Progenitor cell of endocrine pancreas (in vitro differentiated cells): ENCODE results near the gene ATOH8. TPM values are rescaled to one million over a fixed set of nuclear protein-coding genes. Genes with fewer than 3 reads are reported as not detected.

ENCODE experiments used
- DNase-seq: peaks from one replicate; pipeline ENCODE4 v3.0.0; 2021; ENCODE audit warnings: low spot score; ENCODE audit not compliant: unreplicated experiment
- H3K27ac Mint-ChIP-seq: 2 replicates; pipeline ENCODE4 v1.8.0; 2021; ENCODE audit warnings: mild to moderate bottlenecking, moderate library complexity, mixed read lengths
- H3K27me3 Mint-ChIP-seq: 2 replicates; pipeline ENCODE4 v1.8.0; 2021; ENCODE audit warnings: mixed read lengths
- H3K36me3 Mint-ChIP-seq: 2 replicates; pipeline ENCODE4 v1.8.0; 2022; ENCODE audit warnings: mixed read lengths; ENCODE audit not compliant: insufficient read depth
- H3K4me1 Mint-ChIP-seq: 2 replicates; pipeline ENCODE4 v1.8.0; 2021; ENCODE audit warnings: low read depth, mixed read lengths
- H3K4me3 Mint-ChIP-seq: 2 replicates; pipeline ENCODE4 v1.8.0; 2021; ENCODE audit warnings: low read depth, mild to moderate bottlenecking, moderate library complexity, mixed read lengths
- H3K9me3 Mint-ChIP-seq: 2 replicates; pipeline ENCODE4 v1.8.0; 2021; ENCODE audit warnings: low read depth, mixed read lengths
- total RNA-seq: library from RNA; stranded (reverse); gene quantifications from 2 replicates; pipeline ENCODE4 v1.2.1, GENCODE V29; 2021
- TF ChIP-seq, protein P1 (sequence below): fragments of 200-600 bp; sonication (generic); IDR thresholded peaks from one replicate; pipeline ENCODE4 v1.5.0; 2021; ENCODE audit warnings: antibody characterized with exemption, mild to moderate bottlenecking; ENCODE audit not compliant: unreplicated experiment

Gene ATOH8
- total RNA-seq, 1 donor from 2014 or later = 1.3 TPM

DNA sequence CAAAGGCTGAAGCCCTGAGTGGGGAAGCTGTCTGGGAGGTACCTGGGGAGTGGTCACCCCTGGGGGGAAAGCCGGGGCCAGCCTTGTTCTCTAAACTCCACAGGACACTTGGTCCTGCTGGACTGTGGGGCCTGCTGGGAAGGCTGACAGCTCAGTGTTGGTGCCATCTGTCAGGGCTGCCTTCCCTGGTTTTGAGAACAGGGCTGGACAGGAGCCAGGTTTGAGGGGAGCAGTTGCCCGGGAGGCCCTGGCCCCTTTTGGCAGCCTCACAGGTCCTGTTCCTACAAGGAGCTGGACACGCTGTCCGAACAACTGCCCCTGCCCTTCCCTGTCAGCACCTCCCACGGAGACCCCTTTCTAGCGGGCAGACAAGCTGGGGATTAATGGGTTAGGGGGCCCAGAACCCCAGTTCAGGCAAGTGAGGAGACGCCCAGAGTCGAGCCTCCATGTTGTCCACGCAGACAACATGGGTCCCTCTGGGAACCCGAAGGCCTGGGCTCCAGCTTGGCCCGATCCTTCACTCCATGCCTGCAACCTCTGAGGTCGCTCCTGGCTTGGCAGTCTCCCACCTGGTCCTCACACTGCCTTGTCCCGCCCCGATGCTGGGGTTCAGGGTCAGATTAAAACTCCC, 40.8 kb downstream of the ATOH8 start:
- Mint-ChIP-seq H3K27ac (no peak overlapping the region), H3K4me1 (no peaks in the 10 kb centered on the region), H3K27me3 (peaks cover 63% of the 10 kb centered on the region), H3K4me3 (no peak overlapping the region), H3K36me3 (no peaks in the 10 kb centered on the region), H3K9me3 (no peaks in the 10 kb centered on the region)
- TF ChIP-seq, protein P1, sequence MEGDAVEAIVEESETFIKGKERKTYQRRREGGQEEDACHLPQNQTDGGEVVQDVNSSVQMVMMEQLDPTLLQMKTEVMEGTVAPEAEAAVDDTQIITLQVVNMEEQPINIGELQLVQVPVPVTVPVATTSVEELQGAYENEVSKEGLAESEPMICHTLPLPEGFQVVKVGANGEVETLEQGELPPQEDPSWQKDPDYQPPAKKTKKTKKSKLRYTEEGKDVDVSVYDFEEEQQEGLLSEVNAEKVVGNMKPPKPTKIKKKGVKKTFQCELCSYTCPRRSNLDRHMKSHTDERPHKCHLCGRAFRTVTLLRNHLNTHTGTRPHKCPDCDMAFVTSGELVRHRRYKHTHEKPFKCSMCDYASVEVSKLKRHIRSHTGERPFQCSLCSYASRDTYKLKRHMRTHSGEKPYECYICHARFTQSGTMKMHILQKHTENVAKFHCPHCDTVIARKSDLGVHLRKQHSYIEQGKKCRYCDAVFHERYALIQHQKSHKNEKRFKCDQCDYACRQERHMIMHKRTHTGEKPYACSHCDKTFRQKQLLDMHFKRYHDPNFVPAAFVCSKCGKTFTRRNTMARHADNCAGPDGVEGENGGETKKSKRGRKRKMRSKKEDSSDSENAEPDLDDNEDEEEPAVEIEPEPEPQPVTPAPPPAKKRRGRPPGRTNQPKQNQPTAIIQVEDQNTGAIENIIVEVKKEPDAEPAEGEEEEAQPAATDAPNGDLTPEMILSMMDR = no peak
- DNase-seq = no peak

DNA sequence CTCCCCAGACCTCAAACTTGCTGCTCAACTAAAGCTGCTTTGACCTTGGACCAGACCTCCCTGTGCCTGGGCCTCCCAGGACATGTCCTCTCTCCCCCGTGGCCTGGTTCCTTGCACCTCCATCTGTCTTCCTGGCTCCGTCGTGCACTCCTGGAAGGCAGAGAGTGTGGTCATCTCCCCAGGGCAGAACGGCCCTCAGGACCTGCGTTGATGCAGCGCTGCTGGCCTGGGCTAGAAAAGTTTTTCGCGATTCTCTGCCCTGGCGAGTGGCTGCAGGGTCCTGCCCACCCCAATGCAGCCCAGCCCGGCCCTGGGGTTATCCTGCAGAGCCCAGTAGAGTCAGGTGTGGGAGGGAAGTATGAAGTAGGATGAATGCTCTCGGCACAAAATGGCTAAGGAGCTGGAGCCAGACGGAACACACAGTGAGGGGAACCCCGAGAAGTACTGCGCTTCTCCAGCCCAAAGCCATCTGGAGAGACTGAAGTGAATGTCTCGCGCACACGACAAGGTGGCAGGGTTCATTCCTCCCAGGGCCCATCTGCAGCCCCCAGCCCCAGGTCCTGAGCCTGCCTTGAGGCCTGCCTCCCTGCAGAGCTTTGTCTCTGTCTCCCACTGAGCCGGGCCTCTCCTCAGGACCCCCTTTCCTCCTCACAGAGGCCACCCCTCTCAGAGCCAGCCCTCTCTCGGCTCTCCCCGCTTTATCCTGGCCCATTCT, 41.7 kb downstream of the ATOH8 start:
- DNase-seq = no peak
- Mint-ChIP-seq H3K27ac (no peak overlapping the region), H3K9me3 (no peaks in the 10 kb centered on the region), H3K4me3 (no peak overlapping the region), H3K27me3 (peaks cover 61% of the 10 kb centered on the region), H3K36me3 (no peaks in the 10 kb centered on the region), H3K4me1 (no peaks in the 10 kb centered on the region)
- TF ChIP-seq, protein P1 = no peak

DNA sequence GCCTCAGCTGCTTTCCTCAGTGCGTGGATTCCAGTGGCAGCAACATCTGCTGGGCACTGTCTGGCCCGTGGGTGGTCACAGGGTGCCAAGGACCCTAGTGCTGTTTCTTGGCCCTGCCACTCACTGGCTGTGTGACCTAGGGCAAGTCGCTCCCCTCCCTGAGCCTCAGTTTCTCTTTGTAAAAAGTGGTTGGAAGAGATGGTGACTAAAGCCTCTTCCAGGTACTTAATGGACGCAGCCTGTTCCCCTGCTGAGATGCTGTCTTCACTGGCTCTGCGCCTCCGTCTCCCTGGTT, 42.2 kb downstream of the ATOH8 start:
- DNase-seq = no peak
- no peaks in the 10 kb centered on the region for H3K4me1 Mint-ChIP-seq
- H3K4me3 Mint-ChIP-seq = no peak overlapping the region
- no peaks in the 10 kb centered on the region for H3K36me3 Mint-ChIP-seq
- TF ChIP-seq, protein P1 = no peak
- H3K27me3 Mint-ChIP-seq = peaks cover 58% of the 10 kb centered on the region
- H3K9me3 Mint-ChIP-seq = no peaks in the 10 kb centered on the region
- H3K27ac Mint-ChIP-seq = no peak overlapping the region

DNA sequence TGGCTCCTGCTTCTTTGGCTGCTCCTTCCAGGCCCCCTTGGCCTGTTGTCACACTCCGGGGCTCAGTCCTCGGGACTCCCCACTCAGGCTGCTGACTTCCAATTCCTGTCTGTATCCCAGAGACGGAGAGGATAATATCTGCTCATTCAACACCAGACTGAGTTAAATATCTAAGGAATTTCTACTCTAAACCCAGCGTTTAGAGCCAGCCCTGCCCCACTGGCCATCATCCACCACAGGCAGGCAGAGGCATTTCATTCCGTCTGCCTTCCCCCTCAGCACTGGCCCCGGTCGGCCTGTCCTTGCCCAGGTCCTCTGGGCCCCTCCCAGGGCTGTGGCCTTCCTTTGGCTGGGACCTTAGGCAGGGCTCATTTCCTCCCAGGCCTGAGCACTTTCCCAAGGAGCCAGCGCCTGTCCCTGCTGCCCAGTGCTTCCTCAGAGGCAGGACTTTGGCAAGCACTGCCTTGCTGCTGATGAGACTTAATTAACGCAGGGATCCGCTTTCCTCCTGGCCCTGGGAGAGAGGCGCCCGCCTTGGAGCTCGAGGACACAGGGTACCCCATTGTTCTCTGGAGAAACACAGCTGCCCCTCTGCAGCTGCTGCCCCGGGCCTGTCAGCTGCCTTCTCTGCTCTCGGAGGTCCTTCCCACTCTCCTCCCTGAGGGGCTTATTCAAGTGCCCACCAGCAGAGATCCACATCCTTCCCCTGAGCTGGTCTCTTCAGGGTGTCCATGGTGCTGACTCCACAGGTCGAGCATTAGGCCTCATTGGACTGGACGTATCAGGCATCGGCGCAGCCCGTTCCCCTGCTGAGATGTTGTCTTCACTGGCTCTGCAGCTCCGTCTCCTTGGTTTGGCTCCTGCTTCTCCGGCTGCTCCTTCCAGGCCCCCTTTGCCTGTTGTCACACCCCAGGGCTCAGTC, 42.8 kb downstream of the ATOH8 start:
- no peaks in the 10 kb centered on the region for H3K36me3 Mint-ChIP-seq
- H3K27ac Mint-ChIP-seq = no peak overlapping the region
- peaks cover 52% of the 10 kb centered on the region for H3K27me3 Mint-ChIP-seq
- no peak for DNase-seq
- H3K4me3 Mint-ChIP-seq = no peak overlapping the region
- TF ChIP-seq, protein P1 = no peak
- no peaks in the 10 kb centered on the region for H3K4me1 Mint-ChIP-seq
- no peaks in the 10 kb centered on the region for H3K9me3 Mint-ChIP-seq

DNA sequence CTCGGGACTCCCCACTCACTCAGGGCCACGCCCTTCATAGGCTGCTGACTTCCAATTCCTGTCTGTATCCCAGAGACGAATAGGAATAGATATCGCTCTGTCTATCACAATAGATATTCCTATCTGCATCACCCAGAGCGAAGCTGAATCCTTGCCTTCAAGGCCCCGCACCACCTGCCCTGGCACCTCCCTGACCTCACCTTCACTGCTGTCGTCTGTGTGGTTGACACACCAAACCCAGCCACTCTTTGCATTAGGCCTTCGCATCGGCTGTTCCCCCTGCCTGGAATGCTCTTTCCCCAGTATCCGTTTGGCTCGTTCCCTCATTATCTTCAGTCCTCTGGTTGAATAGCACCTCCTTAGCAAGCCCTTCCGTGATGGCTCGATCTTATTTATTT, 43.5 kb downstream of the ATOH8 start:
- TF ChIP-seq, protein P1 = no peak
- Mint-ChIP-seq H3K36me3 (no peaks in the 10 kb centered on the region), H3K4me1 (no peaks in the 10 kb centered on the region), H3K9me3 (no peaks in the 10 kb centered on the region), H3K27me3 (peaks cover 47% of the 10 kb centered on the region), H3K27ac (no peak overlapping the region), H3K4me3 (no peak overlapping the region)
- DNase-seq = no peak
